ENCODE measurements around the gene ZNF414. TPM values are rescaled to one million over a fixed set of nuclear protein-coding genes. Genes with fewer than 3 reads are reported as not detected.
"Not testable (repeated sequence)": the region's sequence is repeated elsewhere in the genome, so short reads cannot be mapped to it uniquely, and the experiment has no call there.

Gene ZNF414
- 5.4 and 6.1 TPM in 2 replicates for total RNA-seq
- polyA plus RNA-seq (2012), result 24.1 TPM

GRCh38 chr19:8513687-8514504 lies at the start of gene ZNF414:
ZNF414 (minus strand) TSS chr19:8514167; CDS start chr19:8514046, 121 bp downstream.
- DNase-seq (ENCODE audit: low read depth), result peak; percentile 96

GRCh38 chr19:8561075-8561764 lies 47.3 kb upstream of the ZNF414 start:
- DNase-seq (ENCODE audit: low read depth), result no peak

GRCh38 chr19:8558325-8558724 lies 44.4 kb upstream of the ZNF414 start:
- no peak for DNase-seq (ENCODE audit: low read depth)

- no peak for DNase-seq (ENCODE audit: low read depth)
Measured at GRCh38 chr19:8557642-8558238, 43.8 kb upstream of the ZNF414 start.

GRCh38 chr19:8553729-8554128 lies 39.8 kb upstream of the ZNF414 start:
- DNase-seq (ENCODE audit: low read depth), result not testable (repeated sequence)

- no peak for DNase-seq (ENCODE audit: low read depth)
Measured at GRCh38 chr19:8552810-8553209, 38.8 kb upstream of the ZNF414 start.

GRCh38 chr19:8550070-8550469 lies 36.1 kb upstream of the ZNF414 start:
- DNase-seq (ENCODE audit: low read depth), result no peak

GRCh38 chr19:8545743-8546142 lies 31.8 kb upstream of the ZNF414 start:
- no peak for DNase-seq (ENCODE audit: low read depth)

- DNase-seq (ENCODE audit: low read depth), result no peak
Measured at GRCh38 chr19:8544168-8544567, 30.2 kb upstream of the ZNF414 start.

GRCh38 chr19:8539621-8540149 lies 25.7 kb upstream of the ZNF414 start:
- DNase-seq (ENCODE audit: low read depth), result no peak

- DNase-seq (ENCODE audit: low read depth), result no peak
Measured at GRCh38 chr19:8537099-8537498, 23.1 kb upstream of the ZNF414 start.

GRCh38 chr19:8536282-8536681 lies 22.3 kb upstream of the ZNF414 start:
- DNase-seq (ENCODE audit: low read depth), result no peak

- no peak for DNase-seq (ENCODE audit: low read depth)
Measured at GRCh38 chr19:8532225-8532624, 18.3 kb upstream of the ZNF414 start.

GRCh38 chr19:8531470-8531869 lies 17.5 kb upstream of the ZNF414 start:
- no peak for DNase-seq (ENCODE audit: low read depth)

- DNase-seq (ENCODE audit: low read depth), result no peak
Measured at GRCh38 chr19:8530061-8530679, 16.2 kb upstream of the ZNF414 start.

GRCh38 chr19:8529369-8530006 lies 15.5 kb upstream of the ZNF414 start:
- no peak for DNase-seq (ENCODE audit: low read depth)

GRCh38 chr19:8528500-8528899 lies 14.5 kb upstream of the ZNF414 start:
- DNase-seq (ENCODE audit: low read depth), result no peak

GRCh38 chr19:8526345-8527091 lies 12.6 kb upstream of the ZNF414 start:
- DNase-seq (ENCODE audit: low read depth), result peak; percentile 94

- no peak for DNase-seq (ENCODE audit: low read depth)
Measured at GRCh38 chr19:8525401-8525684, 11.4 kb upstream of the ZNF414 start.

GRCh38 chr19:8519388-8519787 lies 5.4 kb upstream of the ZNF414 start:
- DNase-seq (ENCODE audit: low read depth), result no peak

Measured in myocyte (in vitro differentiated cells).